SIG-M5 (cell line): ENCODE data around the gene DYSF.

Experiments used
- DNase-seq: peaks from one replicate; lab custom pipeline; 2025; lab: John Stamatoyannopoulos, UW

DYSF gene

DNA sequence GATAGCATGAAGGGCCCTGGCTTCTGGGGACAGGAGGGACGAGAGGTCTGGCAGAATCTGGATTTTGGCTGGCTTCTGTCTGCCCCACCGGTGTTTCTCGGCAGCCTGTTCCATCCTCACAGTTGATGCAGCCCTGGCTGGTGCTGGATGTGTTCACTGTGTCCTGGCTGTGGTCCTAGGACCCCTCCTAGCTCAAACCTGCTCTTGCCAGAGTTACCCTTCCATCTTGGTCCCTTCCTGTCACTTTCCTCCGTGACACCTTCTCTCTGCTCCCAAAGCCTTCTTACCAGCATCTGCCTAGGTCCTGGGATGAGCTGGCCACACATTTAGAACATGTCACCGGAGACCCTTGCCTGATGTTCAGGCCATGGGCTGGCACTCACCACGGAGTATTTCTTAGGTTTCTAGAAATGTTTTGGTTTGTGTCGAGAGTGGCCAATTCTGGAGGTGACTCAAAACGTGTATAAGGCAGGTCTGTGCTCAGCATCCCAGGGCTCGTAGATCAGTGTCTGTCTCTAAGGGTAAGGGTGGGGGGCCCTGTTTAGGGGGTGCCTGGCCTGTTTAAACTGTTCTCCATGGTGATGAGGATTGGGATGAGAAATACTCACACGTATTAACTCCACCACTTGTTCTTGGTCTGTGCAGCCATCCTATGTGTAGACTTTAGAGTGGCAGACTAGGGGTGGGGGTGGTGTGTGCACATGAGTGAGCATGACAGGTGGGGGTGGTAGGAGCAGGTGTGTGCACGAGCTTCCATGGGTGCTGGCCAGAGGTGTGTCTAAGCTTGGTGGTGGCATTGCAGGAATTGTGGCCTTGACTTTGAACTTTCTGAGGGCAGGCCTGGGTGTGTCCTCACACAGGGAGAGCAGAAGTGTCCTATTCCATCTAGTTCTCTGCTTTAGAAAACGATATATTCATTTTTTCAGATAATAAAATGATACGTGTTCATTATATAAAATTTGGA, 162.7 kb downstream of the DYSF start:
- no peak for DNase-seq

DNA sequence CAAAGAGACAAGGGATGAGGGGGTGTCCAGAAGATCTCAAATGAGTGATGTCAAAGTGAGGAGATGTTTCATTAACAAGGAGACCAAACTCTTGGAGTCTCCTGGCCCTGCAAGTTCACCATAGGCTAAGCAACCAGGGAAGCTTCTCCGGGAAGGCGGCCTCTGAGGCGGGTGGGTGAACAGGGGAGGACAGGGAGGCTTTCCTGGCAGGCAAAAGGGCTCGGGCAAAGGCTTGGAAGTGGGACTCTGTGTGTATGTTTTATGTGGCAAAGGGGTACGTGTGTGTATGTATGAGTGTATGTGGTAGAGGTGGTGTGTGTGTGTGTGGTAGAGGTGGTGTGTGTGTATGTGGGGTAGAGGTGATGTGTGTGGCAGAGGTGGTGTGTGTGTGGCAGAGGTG, 163.9 kb downstream of the DYSF start:
- DNase-seq: no peak

DNA sequence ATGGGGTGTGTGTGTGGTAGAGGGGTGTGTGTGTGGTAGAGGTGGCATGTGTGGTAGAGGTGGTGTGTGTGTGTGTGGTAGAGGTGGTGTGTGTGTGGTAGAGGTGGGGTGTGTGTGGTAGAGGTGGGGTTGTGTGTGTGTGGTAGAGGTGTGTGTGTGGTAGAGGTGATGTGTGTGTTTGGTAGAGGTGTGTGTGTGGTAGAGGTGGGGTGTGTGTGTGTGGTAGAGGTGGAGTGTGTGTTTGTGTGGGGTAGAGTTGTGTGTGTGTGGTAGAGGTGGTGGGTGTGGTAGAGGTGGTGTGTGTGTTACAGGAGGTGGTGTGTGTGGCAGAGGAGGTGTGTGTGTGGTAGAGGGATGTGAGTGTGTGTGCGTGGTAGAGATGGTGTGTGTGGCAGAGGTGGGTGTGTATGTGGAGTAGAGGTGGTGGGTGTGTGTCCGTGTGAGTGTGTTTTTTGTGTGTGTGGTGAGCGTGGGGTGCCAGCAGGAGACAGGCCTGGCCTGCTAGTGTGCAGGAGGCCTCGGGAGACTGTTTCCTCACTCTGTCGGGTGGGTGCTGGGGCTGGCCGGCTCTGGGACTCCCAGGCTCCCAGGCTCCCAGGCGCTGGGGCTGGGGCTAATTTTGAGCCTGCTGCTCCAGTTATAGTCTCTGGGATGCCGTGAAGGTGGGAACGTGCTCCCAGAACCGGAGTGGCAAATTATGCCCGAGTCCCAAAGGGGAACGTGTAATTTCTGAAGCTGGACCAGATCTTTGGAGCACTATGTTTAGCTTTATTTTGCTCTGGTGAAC, 165.2 kb downstream of the DYSF start:
- DNase-seq: no peak

DNA sequence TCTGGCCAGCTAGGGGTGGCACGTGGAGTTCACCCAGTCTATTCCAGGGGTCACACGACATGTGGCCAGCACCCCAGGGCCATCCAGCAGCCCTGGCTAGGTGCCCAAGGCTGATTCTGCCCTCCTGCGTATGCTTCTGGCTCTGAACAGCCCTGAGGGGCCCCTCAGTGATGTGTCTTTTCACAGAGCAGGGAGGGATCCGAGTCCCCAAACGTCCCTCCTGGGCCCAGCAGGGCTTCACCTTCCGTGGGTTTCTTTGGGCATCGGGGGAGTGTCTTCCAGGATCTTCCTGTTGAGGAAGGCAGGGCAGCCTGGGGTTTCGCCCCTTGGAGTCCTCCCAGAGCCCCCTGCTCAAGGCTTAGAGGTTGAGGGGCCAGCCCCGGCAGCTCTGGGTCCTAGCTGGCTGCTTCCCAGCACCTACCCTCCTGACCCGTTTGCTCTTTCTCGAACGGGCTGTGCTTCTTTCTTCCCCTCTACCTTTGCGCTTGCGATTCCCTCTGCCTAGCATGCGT, 165.9 kb downstream of the DYSF start:
- no peak for DNase-seq

DNA sequence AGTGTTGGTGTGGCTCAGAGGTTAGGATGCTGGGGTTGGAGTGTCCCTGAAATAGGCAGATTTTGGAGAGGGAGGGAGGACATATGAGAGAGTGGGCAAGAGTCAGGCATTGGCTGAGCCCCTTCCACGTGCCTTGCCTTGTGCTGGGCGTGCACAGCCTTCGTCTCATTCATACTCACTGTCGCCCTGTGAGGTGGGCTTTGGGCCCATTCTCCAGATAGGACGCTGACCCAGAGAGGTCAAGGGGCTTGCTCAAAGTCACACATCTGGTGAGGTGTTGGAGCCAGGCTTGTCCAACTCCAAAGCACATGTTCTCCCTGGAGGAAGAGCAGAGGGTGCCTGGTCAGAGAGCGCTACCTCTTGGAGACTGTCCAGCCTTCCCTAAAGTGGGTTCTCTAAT, 166.8 kb downstream of the DYSF start:
- no peak for DNase-seq

DNA sequence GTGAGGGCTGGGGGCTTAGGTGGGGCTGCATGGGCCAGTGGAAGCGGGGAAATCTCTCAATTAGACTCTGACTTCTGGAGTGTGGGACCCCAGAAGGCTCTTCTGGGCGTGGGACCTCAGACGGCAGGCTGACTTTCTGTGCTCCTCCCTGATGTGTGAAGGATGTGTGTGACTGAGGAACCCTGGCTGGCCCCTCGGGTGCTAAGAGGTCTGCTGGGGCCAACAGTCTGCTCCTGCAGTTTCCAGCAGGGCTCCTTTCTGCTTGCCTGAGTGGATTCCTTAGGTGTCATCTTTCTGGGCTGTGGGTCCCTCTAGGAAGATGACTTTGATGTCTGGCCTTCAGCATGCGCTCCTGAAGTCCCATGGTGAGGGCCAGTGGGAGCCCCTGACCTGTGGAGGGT, 167.5 kb downstream of the DYSF start:
- no peak for DNase-seq

DNA sequence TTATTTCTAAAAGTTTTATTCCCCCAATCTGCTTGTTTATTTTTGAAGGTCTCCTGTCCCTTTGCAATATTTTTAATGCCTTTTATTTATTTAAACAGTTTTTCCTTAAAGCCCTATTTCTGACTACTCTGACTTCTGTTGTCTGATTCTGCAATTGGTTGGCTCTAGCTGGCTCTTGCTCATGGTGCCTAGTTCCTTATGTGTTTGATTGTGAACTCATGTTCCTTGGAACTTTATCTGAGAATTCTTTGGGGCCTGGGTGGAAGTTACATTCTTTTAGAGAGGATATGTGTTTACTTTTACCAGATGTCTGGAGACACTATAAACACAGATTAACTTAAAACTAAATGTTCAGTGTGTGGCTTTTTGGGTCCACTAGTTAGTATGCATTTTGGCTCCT, 175.9 kb downstream of the DYSF start:
- no peak for DNase-seq

DNA sequence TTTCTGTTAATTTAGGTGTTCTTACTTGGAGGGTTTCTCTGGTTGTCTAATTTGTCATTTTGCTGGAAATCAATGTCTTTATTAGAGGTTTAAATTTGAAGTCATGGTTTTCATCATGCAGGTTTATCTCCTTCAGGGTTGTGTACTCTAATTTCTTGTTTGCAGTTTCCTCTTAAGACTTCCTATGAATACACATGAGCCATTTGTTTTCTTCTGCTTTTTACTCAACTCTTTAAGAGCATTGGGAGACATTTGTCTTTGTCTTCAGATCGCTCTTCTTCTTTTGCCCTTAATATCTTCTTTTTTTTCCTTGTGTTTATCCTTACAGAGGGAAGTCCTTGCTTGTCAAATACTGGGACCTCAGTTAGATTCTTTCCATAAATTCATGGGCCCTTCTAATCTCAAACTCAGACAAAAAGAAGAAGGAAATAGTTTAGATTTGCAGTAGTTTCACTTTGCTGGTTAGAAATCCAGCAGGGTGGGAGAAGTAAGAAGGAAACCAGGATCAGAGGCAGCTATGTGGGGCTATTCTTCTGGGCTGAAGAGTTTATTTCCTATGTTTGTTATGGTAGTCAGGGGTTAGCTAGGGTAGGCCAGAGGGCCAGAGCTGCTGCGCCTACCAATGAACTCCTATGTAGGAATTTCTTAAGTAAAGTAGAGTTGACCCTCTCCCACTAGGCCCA, 176.6 kb downstream of the DYSF start:
- no peak for DNase-seq

DNA sequence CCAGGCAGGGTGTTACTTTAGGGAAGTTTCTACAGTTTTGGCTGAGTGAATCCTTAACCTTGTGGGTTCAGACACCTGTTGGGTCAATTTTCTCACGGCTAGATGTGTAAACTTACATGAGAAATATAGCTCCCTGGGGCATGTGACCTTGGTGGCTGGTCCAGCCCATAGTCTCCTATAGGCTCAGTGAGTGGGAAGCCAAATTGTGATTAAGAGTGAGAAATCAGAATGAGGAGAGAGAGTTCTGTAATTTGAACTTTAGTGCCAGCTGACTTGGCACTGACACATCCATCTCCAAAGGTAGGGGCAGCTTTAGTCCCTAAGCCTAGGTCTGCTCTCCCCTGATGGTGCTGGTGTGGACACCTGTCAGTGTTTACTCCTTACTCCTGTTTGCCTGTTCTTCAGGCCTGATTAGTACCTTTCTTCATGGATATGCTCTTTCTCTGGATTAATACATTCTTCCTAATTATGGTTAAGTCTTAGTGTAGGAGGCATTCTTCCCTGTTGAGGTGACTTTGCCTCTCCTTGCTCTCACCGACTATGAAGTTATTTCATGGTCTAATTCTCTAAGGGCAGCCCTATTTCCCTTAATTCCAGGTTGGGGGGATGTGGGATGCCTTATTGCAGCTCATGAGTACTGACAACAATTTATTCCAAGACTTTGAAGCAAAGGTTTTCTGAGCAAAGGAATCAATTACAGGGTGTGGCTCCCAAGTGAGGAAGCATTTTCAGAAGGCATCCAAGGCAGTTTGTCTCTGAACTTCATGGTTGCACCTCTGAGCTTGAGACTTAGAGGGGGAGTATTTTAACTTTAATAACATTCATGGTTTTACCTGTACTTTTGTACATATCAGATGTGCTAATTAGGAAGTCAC, 177.3 kb downstream of the DYSF start:
- DNase-seq: no peak

DNA sequence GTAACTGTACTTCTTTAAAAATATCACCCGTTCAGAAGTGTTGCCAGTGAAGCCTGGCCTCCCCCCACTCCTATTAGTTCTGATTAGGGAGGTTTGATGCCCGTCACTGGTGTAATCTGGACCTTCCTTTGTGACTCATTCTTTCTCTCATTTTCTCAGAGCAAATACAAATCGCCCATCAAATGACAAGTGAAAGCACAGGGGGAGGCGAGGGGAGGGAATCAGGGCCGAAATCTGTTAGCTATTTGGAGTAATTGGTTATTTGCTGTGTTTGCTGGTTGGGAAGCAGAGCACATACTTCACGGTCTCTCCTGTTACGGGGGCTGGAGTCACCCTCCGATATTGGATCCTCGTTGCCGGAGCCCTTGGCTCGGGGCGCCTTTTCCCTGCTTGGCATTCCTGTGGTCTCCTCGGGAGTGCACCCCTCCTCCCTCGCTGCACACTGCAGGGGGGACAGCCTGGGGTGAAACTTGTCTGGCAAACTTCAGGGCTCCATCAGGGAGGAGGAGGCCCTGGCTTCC, 178.1 kb downstream of the DYSF start:
- DNase-seq: no peak

DNA sequence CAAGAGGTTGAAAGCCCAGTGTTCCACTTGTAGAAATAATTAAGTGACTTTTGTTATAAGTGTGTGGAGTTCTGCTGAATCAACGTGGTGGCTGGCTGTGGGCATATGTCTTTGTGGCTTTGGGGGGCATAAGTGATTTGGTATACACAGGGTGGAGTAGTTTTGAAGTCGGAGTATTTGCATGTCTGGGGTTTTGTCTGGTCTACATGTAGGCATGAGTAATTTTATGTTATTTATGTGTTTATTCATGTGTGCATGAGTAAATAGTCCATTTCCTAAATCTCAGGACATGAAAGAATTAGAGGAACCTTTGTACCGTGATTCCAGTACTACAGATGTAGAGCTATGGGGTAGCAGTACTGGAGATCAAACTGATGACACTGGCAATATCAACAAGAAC, 179.7 kb downstream of the DYSF start:
- no peak for DNase-seq

DNA sequence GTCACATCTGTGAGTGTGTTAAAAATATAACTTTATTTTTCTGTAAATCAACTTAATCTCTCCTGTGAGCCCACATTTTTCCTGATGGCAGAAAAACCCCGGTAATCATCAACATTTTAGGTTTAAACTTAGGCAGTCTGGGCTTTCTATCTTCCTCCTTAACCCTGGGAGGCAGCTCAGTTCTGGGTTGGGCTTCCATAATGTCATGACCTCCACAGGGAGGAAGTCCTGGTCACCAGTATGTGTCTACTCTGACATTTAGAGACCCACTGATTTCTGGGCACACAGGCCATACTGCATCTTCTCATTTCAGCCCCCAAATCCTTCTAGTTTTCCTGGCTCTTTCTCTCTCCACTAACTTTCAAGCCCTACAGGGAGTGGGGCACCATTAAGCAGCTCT, 181.2 kb downstream of the DYSF start:
- DNase-seq: no peak

DNA sequence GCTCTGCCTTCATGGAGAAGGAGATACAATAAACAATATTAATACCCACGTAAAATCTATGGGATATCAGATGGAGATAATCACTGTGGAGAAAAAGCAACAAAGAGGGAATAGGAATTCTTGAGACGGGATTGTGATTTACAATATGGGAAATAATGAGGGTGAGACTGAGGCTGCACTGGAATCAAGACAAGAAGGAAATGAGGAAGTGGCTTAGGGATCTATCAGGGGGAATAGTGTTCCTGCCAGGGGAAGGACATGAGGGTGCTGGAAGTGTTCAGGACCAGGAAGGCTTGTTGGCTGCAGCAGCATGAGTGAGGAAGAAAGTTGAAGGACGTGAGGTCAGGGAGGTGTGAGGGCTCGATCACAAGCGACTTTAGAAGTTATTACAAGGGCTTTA, 182.4 kb downstream of the DYSF start:
- DNase-seq: no peak

DNA sequence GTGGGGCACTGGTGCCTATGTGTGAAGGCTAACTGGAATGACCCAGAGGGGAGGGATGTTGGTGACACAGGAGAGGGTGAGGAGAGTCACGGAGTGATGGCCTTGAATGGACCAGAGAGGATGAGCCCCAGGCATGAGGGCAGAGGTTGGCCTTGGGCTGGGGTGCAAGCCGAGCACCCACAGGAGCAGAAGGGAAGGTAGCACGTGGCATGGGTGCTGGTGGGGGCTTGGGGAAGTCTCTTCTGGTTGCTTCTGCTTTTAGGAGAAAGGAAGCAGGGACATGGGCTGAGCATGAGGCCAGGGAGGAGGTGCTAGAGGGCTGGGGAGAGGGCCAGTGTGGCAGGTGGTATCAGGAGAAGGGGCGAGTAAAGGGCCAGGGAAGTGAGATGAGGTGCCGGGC, 183.8 kb downstream of the DYSF start:
- DNase-seq: no peak

DNA sequence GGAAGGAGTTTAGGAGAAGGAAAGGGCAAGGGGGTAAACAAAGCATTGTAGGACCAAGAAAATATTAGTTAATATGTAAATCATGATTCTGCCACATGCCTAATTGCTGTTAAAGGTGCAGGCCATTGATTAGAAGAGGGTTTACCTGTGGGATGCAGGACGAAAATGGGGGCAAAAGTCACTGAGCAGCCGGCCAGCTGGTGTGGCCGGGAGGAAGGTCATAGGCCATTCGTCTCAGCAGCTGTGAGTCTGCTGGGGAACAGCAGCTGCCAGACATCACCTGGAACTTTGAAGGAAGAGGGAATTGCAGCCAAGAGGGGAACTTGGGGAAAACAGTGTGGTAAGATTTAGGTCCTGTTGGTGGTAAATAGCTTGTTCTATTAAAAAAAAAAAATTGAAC, 184.4 kb downstream of the DYSF start:
- DNase-seq: no peak

DNA sequence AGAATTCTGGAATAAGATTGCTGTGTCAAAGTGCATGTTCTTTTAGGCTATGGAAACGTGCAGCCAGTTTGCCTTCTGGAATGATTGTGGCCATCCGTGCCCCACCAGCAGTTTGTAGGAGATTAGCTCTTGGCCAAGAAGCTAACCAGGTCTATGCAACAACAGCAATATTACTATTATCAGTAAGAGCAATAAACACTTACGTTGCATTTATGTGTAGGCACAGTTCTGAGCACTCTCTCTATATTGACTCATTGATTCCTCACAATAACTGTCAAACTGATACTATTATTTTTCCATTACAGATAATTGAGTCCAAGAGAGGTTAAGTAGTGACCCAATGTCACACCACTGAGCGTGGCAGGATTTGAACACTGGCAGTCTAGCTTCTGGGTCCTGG, 186.4 kb downstream of the DYSF start:
- DNase-seq: no peak

DNA sequence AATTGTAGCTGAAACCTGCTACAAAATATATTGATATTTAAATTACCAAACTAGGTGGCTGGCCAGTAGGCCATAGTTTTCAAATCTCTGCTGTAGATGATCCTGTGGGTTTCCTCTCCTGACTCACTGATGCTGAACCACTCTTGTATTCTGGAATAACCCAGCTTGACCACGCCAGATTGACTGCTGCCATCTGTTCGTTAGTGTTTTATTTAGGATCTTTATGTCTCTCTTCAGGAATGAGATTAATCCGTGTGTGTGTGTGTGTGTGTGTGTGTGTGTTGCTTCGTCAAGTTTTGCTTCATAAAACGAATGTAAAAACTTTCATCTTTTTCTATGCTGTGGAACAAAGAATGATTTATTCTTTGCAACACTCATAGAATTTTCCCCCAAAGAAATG, 187.1 kb downstream of the DYSF start:
- no peak for DNase-seq

DNA sequence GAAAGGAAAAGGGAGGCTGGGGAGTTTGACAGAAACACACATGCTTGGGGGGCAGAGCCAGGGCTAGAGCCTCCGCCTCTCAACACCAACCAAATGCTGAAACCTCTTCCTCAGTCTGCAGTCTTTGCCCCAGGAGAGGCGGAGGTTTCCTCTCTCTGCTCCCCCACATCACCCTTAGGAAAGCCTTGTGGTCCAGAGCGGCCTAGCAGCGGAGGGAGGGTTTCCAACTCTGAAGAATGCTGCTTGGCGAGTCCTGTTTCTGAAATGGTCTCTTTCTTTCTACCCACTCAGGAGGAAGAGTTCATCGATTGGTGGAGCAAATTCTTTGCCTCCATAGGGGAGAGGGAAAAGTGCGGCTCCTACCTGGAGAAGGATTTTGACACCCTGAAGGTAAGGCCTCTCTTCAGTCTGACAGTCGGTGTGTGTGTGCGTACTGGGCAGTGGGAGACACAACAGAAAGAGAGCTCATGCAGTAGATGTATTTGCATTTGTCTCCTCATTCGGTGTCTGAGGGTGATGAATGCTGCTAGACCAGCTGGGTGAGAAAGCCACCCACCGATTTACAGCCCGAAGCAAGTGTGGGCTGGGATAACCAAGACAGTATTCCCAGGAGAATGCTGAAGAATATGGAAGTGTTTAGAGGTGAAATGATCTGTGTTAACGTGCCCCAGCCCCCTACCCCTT, 190.5 kb downstream of the DYSF start:
- no peak for DNase-seq

DNA sequence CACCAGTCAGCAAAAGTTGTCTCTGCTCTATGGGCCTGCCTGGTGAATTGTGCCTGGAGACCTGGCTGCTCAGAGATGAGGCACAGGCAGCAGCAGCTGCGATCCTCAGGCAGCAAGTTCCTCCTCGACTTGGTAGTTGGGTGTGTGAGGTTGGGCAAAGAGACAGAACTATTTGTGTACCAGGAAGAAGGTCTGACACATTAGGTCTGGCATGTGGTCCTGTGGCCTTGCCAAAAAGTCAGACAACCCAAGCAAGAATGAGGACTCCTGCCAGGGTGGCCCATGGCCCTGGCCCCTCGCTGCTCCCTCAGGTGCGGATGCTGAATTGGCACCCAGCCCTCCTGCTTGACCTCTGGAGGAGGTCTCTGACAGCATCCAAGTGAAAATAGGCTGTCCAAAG, 192.7 kb downstream of the DYSF start:
- DNase-seq: no peak

DNA sequence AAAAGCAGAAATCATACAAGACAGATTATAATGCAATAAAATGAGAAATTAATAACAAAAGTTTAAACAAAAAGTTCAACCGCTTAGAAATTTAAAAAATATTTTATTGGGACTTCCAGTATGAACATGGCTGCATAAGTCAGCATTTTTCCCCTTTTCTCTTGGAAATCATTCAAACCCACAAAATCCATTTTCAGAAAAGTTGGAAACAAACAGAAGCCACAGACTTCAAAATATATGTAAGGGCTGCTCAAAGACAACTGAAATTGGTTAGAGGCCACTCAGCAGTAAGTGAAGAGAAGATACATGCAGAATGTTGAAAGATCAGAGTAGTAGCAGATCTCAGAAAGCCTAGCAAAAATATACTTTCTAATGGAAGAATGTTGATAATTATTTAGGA, 194.0 kb downstream of the DYSF start:
- no peak for DNase-seq

DNA sequence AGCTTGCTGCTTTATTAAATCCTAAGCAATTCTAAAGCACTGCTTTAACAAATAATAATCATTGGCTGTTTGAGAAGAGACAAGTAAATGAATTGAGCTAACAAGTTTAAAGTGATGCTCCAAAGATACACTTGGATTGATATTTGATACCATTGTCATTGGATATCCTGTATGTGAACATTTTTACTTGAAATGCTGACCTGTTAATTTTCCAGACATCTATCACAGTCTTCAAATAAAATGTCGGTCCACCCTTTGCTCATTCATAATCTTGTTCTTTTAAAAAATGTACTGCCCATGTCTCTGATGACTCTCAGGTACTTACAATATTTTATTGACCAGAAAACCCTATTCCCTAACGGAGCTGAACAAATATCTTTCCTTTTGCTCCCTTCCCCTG, 202.1 kb downstream of the DYSF start:
- DNase-seq: no peak
